Kidney tubule cell (primary cell): ENCODE measurements around the gene CA5A.
"Not testable (repeated sequence)": the region's sequence is repeated elsewhere in the genome, so short reads cannot be mapped to it uniquely, and the experiment has no call there.

ENCODE experiments used
- DNase-seq: peaks from one replicate; pipeline ENCODE4 v3.0.0-alpha.2; 2018; ENCODE audit warnings: low spot score

Gene CA5A

GRCh38 chr16:87924041-87924810 lies 12.1 kb downstream of the CA5A start:
- peak; percentile 93 for DNase-seq

- no peak for DNase-seq
Observed at GRCh38 chr16:87922250-87922871, 14.0 kb downstream of the CA5A start.

- DNase-seq: no peak
Observed at GRCh38 chr16:87921236-87921773, 15.0 kb downstream of the CA5A start.

GRCh38 chr16:87919681-87919994 lies 16.7 kb downstream of the CA5A start:
- DNase-seq: no peak

- no peak for DNase-seq
Observed at GRCh38 chr16:87918866-87919680, 17.3 kb downstream of the CA5A start.

- no peak for DNase-seq
Observed at GRCh38 chr16:87918338-87918737, 18.0 kb downstream of the CA5A start.

GRCh38 chr16:87917503-87917902 lies 18.8 kb downstream of the CA5A start:
- DNase-seq: no peak

- no peak for DNase-seq
Observed at GRCh38 chr16:87914812-87915211, 21.5 kb downstream of the CA5A start.

GRCh38 chr16:87914021-87914725 lies 22.2 kb downstream of the CA5A start:
- DNase-seq: not testable (repeated sequence)

- DNase-seq: not testable (repeated sequence)
Observed at GRCh38 chr16:87912691-87913090, 23.6 kb downstream of the CA5A start.

GRCh38 chr16:87911106-87911763 lies 25.1 kb downstream of the CA5A start:
- DNase-seq: not testable (repeated sequence)

GRCh38 chr16:87909203-87909935 lies 27.0 kb downstream of the CA5A start:
- peak; percentile 64 for DNase-seq

GRCh38 chr16:87908101-87908500 lies 28.2 kb downstream of the CA5A start:
- DNase-seq: not testable (repeated sequence)

- not testable (repeated sequence) for DNase-seq
Observed at GRCh38 chr16:87905521-87905920, 30.8 kb downstream of the CA5A start.

GRCh38 chr16:87904963-87905362 lies 31.4 kb downstream of the CA5A start:
- not testable (repeated sequence) for DNase-seq

- not testable (repeated sequence) for DNase-seq
Observed at GRCh38 chr16:87900489-87900888, 35.8 kb downstream of the CA5A start.

GRCh38 chr16:87897521-87898505 lies 38.5 kb downstream of the CA5A start:
- DNase-seq: no peak

- not testable (repeated sequence) for DNase-seq
Observed at GRCh38 chr16:87896924-87897520, 39.3 kb downstream of the CA5A start.
